OCI-LY1 (cell line): Measurements from ENCODE around the gene GBX1.

Source experiments
- H2AFZ ChIP-seq: fragments of 200-600 bp; sonication (generic), shearing (Covaris generic); 2 replicates; pipeline ENCODE4 v1.6.0; 2014; ENCODE audit warnings: antibody characterized with exemption, mild to moderate bottlenecking, low read length
- H3F3A ChIP-seq: fragments of 200-600 bp; sonication (generic), shearing (Covaris generic); 2 replicates; pipeline ENCODE4 v1.6.0; 2014; ENCODE audit warnings: mild to moderate bottlenecking, antibody characterized with exemption, low read length, moderate library complexity; ENCODE audit not compliant: insufficient read depth
- H3K27ac ChIP-seq: fragments of 200-600 bp; sonication (generic); 2 replicates; pipeline ENCODE4 v1.5.1; 2014; ENCODE audit warnings: low read length, mixed run types, mild to moderate bottlenecking, low read depth; ENCODE audit not compliant: poor library complexity, severe bottlenecking
- H3K27me3 ChIP-seq: fragments of 200-600 bp; sonication (generic); 2 replicates; pipeline ENCODE4 v1.6.0; 2014; ENCODE audit warnings: antibody characterized with exemption, mild to moderate bottlenecking, low read length, moderate library complexity; ENCODE audit not compliant: insufficient read depth
- H3K36me3 ChIP-seq: fragments of 200-600 bp; sonication (generic); 2 replicates; pipeline ENCODE4 v1.6.1; 2014; ENCODE audit warnings: mild to moderate bottlenecking, antibody characterized with exemption, low read length, moderate library complexity, mixed read lengths; ENCODE audit not compliant: insufficient read depth
- H3K4me1 ChIP-seq: fragments of 200-600 bp; sonication (generic); 2 replicates; pipeline ENCODE4 v1.5.1; 2014; ENCODE audit warnings: mild to moderate bottlenecking, low read length, moderate library complexity; ENCODE audit not compliant: insufficient read depth, severe bottlenecking
- H3K4me2 ChIP-seq: fragments of 200-600 bp; sonication (generic), shearing (Covaris generic); 2 replicates; pipeline ENCODE4 v1.6.1; 2014; ENCODE audit warnings: low read length
- H3K4me3 ChIP-seq: fragments of 200-600 bp; sonication (generic); 2 replicates; pipeline ENCODE4 v1.5.1; 2014; ENCODE audit warnings: low read length, low read depth, mild to moderate bottlenecking, mixed read lengths; ENCODE audit not compliant: poor library complexity, severe bottlenecking
- H3K79me2 ChIP-seq: fragments of 200-600 bp; shearing (Covaris generic); 2 replicates; pipeline ENCODE4 v1.6.1; 2016; ENCODE audit warnings: mixed run types, low read length, mixed read lengths; ENCODE audit not compliant: insufficient read depth
- H3K9ac ChIP-seq: fragments of 200-600 bp; sonication (generic), shearing (Covaris generic); 2 replicates; pipeline ENCODE4 v1.6.1; 2014; ENCODE audit warnings: mild to moderate bottlenecking, low read length, mixed read lengths
- H3K9me2 ChIP-seq: fragments of 200-600 bp; sonication (generic), shearing (Covaris generic); 2 replicates; pipeline ENCODE4 v1.6.1; 2014; ENCODE audit warnings: low read depth, mild to moderate bottlenecking, low read length, mixed read lengths
- H3K9me3 ChIP-seq: fragments of 200-600 bp; shearing (Covaris generic); 2 replicates; pipeline ENCODE4 v1.6.1; 2014; ENCODE audit warnings: low read length, mixed read lengths
- H4K20me1 ChIP-seq: fragments of 200-600 bp; sonication (generic), shearing (Covaris generic); 2 replicates; pipeline ENCODE4 v1.6.0; 2016; ENCODE audit warnings: mild to moderate bottlenecking, low read length; ENCODE audit not compliant: insufficient read depth
- CTCF ChIP-seq: fragments of 200-600 bp; sonication (generic), shearing (Covaris generic); IDR thresholded peaks from 2 replicates; pipeline ENCODE4 v1.5.1; 2017; ENCODE audit warnings: mild to moderate bottlenecking, antibody characterized with exemption, low read length, moderate library complexity, mixed read lengths
- EZH2 ChIP-seq: fragments of 200-600 bp; sonication (generic), shearing (Covaris generic); IDR thresholded peaks from 2 replicates; pipeline ENCODE4 v1.8.0; 2017; ENCODE audit warnings: borderline replicate concordance, mixed run types, mild to moderate bottlenecking, antibody characterized with exemption, low read length, moderate library complexity, mixed read lengths

Gene GBX1

DNA sequence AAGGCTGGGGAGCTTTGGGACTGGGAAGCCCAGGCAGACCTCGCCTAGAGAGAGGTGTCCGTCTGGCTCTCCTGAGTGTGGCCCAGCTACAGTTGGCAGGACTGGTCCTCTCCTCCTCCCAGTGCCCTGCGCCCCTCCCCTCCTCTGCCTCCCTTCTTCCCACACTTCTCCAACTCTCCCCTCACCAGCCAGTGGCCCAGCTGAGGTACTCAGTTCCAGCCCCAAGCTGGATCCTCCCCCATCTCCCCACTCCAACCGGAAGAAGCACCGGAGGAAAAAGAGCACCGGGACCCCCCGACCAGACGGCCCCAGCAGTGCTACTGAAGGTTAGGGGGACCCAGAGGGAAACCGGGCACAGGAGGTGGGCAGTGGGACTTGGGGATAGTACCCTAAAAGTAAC, 27.7 kb downstream of the GBX1 start:
- no peaks in the 10 kb centered on the region for H3K36me3 ChIP-seq
- H3K9me3 ChIP-seq, result no peaks in the 10 kb centered on the region
- H3K9me2 ChIP-seq, result no peaks in the 10 kb centered on the region
- no peak overlapping the region for H2AFZ ChIP-seq
- H3K4me1 ChIP-seq, result no peaks in the 10 kb centered on the region
- no peak overlapping the region for H3K27ac ChIP-seq
- no peaks in the 10 kb centered on the region for H3F3A ChIP-seq
- no peaks in the 10 kb centered on the region for H3K27me3 ChIP-seq
- H3K9ac ChIP-seq, result no peak overlapping the region
- H3K4me3 ChIP-seq, result no peak overlapping the region
- H3K79me2 ChIP-seq, result no peaks in the 10 kb centered on the region
- TF ChIP-seq CTCF, result no peak
- no peaks in the 10 kb centered on the region for H4K20me1 ChIP-seq
- no peak overlapping the region for H3K4me2 ChIP-seq

- Histone ChIP-seq H3F3A (no peaks in the 10 kb centered on the region), H3K4me3 (no peak overlapping the region), H3K9ac (no peak overlapping the region), H3K27ac (no peak overlapping the region), H3K4me1 (no peaks in the 10 kb centered on the region), H3K36me3 (no peaks in the 10 kb centered on the region), H3K27me3 (no peaks in the 10 kb centered on the region), H3K79me2 (no peaks in the 10 kb centered on the region), H3K9me3 (no peaks in the 10 kb centered on the region), H2AFZ (no peak overlapping the region), H4K20me1 (no peaks in the 10 kb centered on the region), H3K9me2 (no peaks in the 10 kb centered on the region), H3K4me2 (no peak overlapping the region)
- no peak for TF ChIP-seq CTCF
- TF ChIP-seq EZH2, result no peak
Measured at GRCh38 chr7:151139071-151139790, 28.3 kb downstream of the GBX1 start.

GRCh38 chr7:151138153-151138851, 29.2 kb downstream of the GBX1 start:
- H3K36me3 ChIP-seq, result no peaks in the 10 kb centered on the region

More at GRCh38 chr7:151138153-151138851, 29.2 kb downstream of the GBX1 start:
- Histone ChIP-seq H3K79me2 (no peaks in the 10 kb centered on the region), H4K20me1 (no peaks in the 10 kb centered on the region), H3K27me3 (no peaks in the 10 kb centered on the region), H3K9ac (no peak overlapping the region), H3K9me2 (no peaks in the 10 kb centered on the region), H3K27ac (no peak overlapping the region), H3K4me1 (no peaks in the 10 kb centered on the region), H3K4me2 (no peak overlapping the region), H3K4me3 (no peak overlapping the region), H2AFZ (no peak overlapping the region), H3K9me3 (no peaks in the 10 kb centered on the region), H3F3A (no peaks in the 10 kb centered on the region)
- no peak for TF ChIP-seq CTCF
- TF ChIP-seq EZH2, result no peak
